ENCODE results near the gene BTBD18. TPM values are rescaled to one million over a fixed set of nuclear protein-coding genes. Genes with fewer than 3 reads are reported as not detected.

The BTBD18 gene, protein sequence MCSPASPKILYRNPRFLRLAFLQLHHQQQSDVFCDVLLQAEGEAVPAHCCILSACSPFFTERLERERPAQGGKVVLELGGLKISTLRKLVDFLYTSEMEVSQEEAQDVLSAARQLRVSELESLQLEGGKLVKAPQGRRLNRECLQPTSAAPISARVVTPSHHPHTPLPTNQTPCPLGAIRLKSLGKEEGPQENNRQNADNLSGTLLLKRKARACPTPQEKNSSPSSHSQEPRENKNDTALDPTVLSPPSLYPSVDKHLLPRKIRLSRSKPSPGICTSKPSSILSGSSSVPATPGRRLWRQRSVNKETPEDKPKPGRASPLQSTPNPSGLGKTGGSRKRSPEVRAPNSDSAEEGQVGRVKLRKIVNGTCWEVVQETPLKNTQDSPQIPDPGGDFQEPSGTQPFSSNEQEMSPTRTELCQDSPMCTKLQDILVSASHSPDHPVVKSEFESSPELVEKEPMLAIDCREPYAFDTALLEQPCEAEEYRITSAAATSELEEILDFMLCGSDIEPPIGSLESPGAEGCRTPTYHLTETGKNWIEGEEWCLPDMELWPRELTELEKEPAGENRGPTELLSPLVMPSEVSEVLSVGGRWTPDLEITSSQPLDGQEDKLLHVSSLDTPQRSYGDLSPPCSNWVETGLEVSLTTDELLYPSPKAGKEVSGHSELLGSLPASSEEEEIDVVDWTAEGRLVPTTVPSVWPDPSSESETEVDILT
- total RNA-seq = not detected in 2 replicates

DNA sequence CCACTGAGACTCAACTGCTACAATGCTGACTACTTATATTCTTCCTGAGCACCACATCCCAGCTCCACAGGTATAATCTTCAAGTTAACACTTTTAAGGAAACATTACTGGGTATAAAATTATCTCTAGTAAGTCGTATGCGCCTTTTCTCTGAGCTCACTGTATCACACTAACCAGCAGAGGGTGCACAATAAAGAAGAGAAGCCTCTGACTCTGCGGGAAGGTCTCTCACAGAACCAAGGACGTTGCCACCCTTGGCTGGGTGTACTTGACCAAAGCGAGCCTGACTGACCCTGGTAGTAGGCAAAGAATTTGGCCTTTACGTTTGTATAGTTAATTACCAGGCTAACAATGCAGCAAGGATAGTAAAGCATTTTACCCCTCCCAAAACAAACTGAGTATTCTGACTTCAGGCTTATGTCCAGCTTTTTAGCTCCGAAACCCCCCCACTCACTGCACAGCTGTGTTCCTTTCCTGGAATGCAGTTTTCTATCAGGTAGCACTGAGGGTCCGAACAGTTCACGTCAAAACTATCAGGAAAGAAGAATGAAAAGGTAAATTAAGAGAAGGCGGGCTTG lies at the start of gene BTBD18:
TSS of gene BTBD18 (minus strand) at position 144 of the 578 bp plus-strand sequence. CDS start 631 bp downstream, outside the sequence.

DNA sequence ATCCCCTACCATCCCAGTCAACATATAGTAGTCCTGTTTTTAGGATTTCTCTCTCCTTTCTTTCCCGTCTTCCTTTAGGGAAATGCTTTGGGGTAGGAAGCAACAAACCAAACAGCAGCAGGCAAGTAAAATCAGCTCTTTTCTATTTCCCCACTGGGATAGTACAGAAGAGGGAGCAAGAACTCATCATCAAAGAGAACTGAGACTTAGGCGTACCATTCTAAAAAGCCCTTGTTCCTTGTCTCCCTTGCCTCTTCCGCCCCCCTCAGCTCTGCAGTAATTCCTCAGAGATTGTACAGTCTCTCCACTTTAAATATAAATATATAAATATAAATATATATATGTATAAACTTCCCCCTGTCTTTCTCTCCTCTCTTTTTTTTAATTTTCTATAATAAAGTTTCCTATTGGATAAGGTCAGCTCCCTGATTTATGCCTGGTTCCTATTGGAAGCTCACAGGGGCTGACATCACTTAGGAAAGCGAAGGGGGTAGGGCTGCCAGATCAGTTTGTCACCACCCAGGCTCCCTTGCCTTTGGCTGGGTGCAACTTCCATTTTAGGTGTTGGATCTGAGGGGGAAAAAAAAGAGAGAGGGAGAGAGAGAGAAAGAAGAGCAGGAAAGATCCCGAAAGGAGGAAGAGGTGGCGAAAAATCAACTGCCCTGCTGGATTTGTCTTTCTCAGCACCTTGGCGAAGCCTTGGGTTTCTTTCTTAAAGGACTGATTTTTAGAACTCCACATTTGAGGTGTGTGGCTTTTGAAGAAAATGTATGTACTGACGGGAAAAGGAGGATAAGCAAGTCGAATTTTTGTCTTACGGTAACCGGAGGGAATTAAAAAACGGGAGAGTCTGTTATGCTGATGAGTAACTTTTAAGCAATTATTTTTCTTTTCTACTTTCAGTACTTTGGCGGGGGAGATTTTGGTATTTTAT lies 9.9 kb upstream of the BTBD18 start, which contains the start of gene CTNND1:
TSS of gene CTNND1 (plus strand) at position 502 of the 934 bp plus-strand sequence. CDS start 29,677 bp downstream, outside the sequence.

DNA sequence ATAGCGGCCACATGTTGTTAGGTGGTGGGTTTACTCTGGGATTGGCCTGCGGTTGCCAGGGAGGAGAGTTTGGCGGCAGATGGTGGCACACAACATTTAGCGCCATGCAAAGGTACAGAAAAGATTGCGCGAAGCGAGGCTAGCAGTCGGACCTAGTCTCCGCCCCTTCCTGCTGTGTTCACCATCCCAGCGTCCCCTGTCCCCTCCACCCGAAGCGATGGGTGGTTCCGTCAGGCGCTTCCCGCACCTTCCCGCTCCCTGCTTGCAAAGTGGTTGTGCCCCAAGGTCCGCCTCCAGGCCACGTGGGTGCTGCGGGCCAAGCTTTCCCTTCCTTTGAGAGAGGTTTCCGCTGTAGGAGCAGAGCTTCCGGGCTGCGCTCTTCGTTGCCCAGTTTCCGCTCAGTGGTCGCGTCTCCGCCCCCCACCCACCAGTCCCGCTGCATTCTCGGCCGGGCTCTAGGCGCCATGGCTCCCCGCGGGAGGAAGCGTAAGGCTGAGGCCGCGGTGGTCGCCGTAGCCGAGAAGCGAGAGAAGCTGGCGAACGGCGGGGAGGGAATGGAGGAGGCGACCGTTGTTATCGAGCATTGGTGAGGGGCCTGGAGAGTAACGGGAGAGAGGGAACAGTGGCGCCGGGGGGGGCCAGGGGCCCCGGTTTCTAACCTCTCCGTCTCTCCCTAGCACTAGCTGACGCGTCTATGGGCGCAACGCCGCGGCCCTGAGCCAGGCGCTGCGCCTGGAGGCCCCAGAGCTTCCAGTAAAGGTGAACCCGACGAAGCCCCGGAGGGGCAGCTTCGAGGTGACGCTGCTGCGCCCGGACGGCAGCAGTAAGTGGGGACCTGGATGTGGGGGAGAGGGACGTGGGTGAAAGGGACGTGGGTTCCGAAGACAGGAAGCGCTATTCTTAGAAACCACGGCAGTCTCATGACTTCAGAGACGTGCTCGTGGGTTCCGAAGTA lies 10.2 kb downstream of the BTBD18 start, which contains the start of gene SELENOH:
TSS of gene SELENOH (plus strand) at position 360 of the 955 bp plus-strand sequence. CDS start at position 465, 105 bp downstream.

DNA sequence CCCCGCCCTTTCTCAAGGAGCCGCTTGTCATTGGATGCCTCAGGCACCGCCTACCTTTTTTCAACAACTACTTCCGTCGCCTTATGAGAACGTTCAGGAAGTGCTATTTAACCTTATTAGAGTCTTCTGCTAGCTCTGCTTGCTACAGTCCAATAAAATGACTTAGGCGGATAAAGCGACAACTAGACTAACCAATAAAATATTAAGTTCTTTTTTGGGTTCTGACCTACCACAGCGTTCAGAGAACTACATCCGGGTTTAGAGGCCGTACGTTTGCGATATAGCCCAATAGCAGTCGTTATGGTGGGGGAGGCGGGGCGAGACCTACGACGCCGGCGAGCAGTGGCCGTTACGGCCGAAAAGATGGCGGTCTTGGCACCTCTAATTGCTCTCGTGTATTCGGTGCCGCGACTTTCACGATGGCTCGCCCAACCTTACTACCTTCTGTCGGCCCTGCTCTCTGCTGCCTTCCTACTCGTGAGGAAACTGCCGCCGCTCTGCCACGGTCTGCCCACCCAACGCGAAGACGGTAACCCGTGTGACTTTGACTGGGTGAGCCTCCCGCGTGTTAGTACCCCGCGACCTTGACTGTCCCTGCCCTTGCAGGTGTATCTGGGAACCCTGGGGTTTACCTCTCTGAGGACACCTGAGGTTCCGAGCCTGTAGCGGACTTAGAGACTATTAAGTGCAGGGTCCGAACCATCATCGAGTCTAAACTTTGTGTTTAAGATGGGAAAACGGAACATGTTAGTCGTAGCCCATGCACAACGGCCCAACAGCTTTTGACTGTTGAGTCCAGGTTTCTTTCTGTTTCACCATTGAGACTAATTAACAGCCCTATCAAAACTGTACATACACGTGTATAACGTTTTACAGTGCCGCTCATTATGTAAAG lies 39.1 kb downstream of the BTBD18 start, which contains the start of gene TMX2:
TSS of gene TMX2 (plus strand) at position 338 of the 895 bp plus-strand sequence. CDS start at position 364, 26 bp downstream.

DNA sequence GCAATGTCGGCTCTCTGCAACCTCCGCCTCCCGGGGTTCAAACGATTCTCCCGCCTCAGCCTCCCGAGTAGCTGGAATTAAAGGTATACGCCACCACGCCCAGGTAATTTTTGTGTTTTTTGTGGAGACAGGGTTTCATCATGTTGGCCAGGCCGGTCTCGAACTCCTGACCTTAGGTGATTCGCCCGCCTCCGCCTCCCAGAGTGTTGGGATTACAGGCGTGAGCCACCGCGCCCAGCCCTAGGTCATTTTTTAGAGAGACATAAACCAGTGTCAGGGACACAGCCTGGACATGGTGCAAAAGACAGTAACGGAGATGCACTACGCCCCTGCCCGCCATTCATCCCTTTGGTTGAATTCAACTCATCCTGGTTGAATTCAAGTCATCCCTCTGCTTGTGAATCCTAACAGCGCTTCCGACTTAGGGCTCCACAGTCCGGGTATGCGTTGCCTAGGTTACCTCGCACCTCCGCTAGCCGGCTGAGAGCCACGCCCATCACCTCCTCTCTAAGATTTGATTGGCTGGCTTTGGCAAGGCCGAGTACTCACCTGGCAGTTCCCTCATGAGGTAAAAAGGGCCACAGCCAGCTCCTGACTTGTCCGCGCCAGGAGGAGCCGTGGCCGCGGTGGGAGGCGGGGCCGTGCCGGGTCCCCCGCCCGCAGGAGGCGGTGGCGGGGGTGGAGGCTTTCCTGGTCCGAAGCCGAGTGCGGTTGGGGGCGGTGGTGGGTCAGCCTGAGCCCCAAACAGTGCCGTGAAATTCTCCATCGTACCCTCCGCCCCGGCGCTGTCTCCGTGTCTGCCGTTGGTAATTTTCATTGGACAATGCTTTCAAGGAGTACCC lies 40.0 kb downstream of the BTBD18 start, which contains the start of gene MED19:
TSS of gene MED19 (minus strand) at position 802 of the 842 bp plus-strand sequence. CDS start at position 766, 36 bp downstream.

Other genes with a start within 250 kb of the BTBD18 start
- 6.2 and 8.3 TPM in 2 replicates for gene SLC43A1, start 236.1 kb downstream of the BTBD18 start, total RNA-seq
- 50.9 and 68.6 TPM in 2 replicates for gene TIMM10, start 221.1 kb downstream of the BTBD18 start, total RNA-seq
- not detected in 2 replicates for gene SMTNL1, start 214.2 kb downstream of the BTBD18 start, total RNA-seq
- 44.3 and 44.8 TPM in 2 replicates for gene UBE2L6, start 184.1 kb downstream of the BTBD18 start, total RNA-seq
- 6.3 and 9.5 TPM in 2 replicates for gene SERPING1, start 154.1 kb downstream of the BTBD18 start, total RNA-seq
- 0.79 and 1.4 TPM in 2 replicates for gene YPEL4, start 101.9 kb downstream of the BTBD18 start, total RNA-seq
- 11.8 and 14.9 TPM in 2 replicates for gene CLP1, start 94.1 kb downstream of the BTBD18 start, total RNA-seq
- 30.7 and 33.3 TPM in 2 replicates for gene ZDHHC5, start 83.7 kb downstream of the BTBD18 start, total RNA-seq
- gene MED19, start 39.6 kb downstream of the BTBD18 start, total RNA-seq = 17.5 and 20.9 TPM in 2 replicates
- 50.0 and 65.5 TPM in 2 replicates for gene TMX2, start 39.2 kb downstream of the BTBD18 start, total RNA-seq
- 61.3 and 74.1 TPM in 2 replicates for gene SELENOH, start 10.3 kb downstream of the BTBD18 start, total RNA-seq
- 94.1 and 118 TPM in 2 replicates for gene CTNND1, start 10.0 kb upstream of the BTBD18 start, total RNA-seq

Data from aortic smooth muscle cell (primary cell).